ENCODE measurements around the gene NOC4L.

Gene NOC4L

DNA sequence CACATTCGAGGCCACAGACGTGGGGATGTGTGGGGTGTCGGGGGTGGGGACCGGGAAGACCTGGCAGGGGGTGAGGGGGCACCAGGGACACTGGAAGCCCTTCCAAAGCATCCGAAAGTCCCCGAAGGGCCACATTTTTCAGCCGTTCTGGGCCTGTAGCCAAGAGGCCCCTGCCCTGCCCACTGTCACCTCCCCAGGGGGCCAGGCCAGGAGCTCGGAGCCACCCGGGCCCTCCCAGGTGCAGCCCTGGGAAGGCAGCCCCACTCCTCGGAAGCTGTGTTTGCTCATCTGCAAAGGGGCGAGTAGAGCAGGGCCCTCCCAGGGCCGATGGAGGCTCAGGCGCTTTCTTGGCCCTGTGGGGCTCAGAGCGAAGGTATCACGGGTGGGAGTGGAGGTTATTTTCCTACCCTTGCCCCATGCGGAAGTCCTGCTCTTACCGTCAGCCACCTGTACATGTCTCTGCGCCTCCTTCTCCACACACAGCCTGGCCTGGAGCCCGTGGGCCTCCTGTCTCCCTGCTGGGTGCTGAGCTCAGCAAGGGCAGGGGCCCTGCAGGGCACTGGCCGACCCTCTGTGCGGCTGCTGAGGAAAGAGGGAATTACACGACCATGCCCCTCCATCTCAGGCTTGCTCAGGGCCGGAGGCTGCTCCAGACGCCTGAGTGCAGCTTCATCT lies 27.2 kb downstream of the NOC4L start:
- DNase-seq = no peak

DNA sequence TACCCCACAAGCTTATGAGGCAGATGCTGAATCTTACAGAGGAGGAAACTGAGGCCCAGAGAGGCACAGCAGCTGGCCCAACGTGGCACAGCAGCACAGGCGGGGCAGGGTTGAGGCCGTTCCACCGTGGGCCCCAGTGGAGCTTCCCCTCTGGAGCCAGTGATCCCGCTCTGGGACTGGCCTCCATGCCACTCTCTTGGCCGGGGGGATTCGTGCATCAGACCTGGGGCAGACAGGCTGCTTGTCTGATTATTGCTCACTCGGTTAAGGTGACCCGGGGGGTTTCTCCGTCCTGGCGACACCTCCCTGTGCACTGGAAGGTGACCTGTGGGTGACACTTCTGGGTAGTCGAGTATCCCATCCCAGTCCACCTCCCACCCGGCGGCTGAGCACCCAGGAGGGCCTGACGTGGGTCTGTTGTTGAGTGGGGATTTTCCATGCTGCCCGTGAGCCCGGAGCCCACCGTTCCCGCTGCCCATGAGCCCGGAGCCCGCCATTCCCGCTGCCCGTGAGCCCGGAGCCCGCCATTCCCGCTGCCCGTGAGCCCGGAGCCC lies 27.8 kb downstream of the NOC4L start:
- no peak for DNase-seq

DNA sequence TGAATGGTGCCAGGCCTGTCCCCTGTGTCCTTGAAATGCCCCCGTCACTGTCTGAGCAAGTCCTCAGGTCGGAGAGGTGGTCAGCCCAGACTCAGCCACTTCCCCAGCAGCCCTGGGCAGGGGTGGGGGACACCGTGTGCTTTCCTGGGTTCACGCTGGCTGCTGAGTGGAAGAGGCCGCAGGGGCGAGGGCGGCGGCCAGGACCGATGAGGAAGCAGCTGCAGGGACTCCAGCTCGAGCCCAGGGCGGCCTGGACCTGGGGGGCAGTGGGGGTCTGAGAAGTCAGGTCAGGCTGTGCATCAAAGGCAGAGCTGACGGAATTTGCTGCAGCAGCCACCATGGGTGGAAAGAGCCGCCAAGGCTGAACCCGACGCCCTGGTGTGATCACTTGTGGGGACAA lies 28.4 kb downstream of the NOC4L start:
- no peak for DNase-seq

DNA sequence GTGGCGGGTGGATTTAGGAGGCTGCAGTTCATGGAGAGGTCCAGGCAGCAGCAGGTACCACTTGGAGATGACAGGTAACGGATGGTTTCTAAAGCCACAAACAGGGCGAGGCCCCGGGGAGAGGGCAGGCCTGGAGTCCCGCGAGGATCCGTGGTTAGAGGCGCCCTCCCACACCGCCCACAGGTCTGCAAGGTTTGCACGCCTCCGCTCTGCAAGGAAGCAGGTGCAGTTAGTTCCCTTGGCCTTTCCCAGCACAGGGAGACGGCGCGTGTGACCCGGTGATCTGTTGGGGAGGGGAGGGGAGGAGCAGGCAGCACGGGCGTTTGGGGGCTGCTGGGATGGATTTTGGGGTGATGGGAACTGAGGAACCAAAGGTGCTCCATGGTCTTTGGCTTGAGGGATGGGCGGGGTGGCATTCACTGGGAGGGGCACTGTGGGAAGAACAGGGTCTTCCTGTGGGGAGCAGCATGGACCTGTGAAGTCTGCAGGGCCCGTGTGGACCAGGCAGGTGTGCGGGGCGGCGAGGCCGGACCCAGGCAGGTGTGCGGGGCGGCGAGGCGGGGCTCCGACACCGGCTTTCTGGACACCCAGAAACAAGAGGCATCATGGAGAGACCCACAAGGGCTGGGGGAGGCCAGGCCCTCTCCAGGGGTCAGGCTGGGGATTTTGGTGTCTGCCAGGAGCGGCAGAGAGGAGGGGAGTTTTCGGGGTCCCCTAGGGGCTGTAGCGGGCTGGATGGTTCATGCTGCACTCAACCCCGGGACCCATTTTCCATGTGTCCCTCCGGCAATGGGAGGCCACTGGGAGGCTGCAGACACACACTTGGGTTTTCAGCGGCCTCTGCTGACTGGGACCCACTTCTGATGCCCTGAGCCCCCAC lies 29.1 kb downstream of the NOC4L start:
- DNase-seq = no peak

- no peak for DNase-seq
Observed at GRCh38 chr12:132174015-132174838, 30.0 kb downstream of the NOC4L start.

GRCh38 chr12:132174839-132175490 lies 30.7 kb downstream of the NOC4L start:
- DNase-seq = no peak

- no peak for DNase-seq
Observed at GRCh38 chr12:132175496-132176384, 31.5 kb downstream of the NOC4L start.

DNA sequence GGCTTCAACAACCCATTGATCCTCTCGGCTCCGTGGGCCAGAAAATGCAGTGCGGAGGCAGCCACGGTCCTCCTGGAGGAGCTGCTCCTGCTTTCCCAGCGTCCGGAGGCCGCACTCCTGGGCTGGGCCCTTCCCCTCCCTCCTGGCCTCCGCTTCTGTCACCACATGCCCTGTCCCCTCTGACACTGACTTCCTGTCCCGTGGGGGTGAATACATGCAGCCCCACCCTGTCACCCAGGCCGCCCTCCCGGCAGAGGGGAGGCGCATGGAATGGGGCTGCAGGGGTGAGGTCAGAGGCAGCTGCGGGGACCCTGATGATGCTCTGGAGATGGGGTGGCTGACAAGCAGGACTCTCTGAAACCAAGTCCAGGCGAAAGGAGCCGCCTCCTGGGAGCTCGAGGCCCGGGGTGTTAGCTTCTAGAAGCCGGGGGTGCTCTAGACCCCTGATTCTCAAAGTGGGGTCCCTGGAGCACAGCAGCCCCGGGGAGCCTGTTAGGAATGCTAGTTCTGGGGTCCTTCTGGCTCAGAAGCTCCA lies 32.2 kb downstream of the NOC4L start:
- DNase-seq = no peak

DNA sequence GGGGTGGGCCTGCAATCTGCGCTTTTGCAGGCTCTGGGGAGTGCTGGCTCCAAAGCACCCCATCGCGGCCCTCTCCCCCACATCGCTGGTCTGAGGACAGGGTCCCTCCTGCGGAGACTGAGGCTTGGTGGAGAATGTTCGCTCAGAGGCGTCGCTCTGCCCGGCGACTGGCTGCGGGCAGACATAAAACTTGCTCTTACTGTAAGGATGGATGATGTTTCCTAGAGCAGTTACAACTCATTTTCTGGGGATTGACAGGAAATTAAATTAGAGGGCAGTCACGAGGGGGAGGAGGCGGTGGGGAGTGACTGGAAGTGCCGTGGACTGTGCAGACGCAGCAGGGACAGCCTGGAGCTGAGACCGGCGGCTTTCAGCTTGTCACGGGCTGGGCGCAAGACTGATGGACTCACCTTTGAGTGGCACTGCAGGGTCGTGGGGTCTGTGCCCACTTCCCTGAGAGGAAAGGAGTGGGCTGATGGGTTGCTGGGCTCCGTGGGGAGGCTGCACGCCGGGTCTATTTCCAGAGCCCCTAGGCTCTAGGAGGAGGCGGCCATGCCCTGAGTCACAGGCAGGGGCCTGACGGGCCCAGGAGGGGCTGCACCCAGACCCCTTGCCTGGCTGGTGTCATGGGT lies 32.8 kb downstream of the NOC4L start:
- DNase-seq = no peak

DNA sequence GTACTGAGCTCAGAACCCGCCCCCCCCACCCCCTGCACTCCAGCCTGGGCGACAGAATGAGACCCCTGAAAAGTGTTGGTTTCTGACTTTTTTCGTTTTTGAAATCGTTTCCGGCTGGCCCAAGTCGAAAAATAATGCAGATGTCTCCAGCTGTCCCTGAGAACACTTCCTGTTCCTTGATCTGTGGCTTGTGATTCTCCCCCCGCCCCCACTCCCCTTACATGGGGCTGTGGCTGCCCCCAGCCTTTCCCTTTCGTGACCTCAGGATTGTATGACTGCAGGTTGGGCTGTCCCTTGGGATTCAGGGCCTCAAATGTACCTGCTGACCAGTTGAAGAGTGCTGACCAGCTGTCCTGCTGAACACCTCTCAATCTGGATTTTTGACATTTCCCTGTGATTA lies 34.1 kb downstream of the NOC4L start:
- DNase-seq = no peak

DNA sequence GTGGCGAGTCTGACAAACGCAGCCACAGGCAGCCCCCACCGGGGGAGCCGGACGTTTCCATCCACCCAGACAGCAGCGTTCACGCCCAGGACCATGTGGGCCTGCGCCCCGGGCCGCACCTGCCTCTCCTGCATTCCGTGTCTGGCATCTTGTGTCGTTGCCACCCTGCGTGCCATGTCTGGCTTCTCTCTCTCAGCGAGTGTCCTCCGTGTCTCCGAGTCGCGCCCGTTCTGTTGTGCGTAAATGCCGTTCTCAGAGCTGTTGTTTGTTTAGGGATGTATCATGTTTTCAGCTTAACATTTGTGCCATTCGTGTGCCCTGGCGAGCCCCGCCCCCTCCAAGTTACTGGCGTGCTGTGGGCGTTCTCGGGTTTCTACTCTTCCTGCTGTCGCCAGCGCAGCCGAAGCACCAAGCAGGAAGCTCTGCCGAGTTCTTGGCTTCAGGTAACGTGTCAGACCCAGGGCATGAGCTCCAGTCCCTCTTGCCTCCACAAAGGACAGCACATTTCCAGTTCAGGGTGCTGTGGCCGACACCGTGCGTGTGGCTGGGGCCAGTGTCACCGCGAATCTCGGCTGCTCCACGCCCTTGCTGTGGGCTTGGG lies 34.6 kb downstream of the NOC4L start:
- DNase-seq = peak; percentile 36

- no peak for DNase-seq
Observed at GRCh38 chr12:132179431-132180362, 35.4 kb downstream of the NOC4L start.

GRCh38 chr12:132180648-132181546 lies 36.6 kb downstream of the NOC4L start:
- no peak for DNase-seq

- DNase-seq = no peak
Observed at GRCh38 chr12:132181570-132182200, 37.4 kb downstream of the NOC4L start.

DNA sequence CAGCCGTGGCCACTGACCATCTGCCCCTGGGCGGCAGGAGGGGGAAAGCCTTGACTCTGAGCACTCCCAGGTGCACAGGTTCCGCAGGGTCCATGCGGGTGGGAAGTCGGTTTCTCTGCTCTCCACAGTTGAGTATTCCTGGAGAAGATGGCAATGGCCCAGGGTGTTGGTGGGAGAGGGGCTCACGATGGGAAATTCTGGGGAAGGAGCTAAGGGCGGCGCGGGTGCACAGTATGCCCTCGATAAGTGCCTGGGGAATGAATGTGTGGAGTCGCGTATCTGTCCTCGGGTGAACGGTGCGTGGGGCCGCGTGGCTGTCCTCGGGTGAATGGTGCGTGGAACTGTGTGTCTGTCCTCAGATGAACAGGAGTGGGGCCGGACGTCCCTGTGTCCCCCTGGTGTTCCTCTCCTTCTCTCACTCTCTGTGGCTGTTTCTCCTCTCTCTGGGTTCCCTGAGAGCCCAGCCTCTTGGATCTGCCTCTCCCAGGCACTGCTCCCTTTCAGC lies 38.0 kb downstream of the NOC4L start:
- no peak for DNase-seq

- DNase-seq = no peak
Observed at GRCh38 chr12:132182711-132183365, 38.6 kb downstream of the NOC4L start.

- no peak for DNase-seq
Observed at GRCh38 chr12:132185705-132186104, 41.4 kb downstream of the NOC4L start.
